Neuronal stem cell (in vitro differentiated cells): ENCODE measurements around the gene SOX9.

ENCODE experiments used
- DNase-seq: peaks from one replicate; pipeline ENCODE4 v3.0.0-alpha.2; 2013; ENCODE audit warnings: low spot score
- H2AFZ ChIP-seq: one replicate; pipeline ENCODE4 v1.6.1; 2013; ENCODE audit warnings: mild to moderate bottlenecking, low read length, inconsistent platforms
- H2AK5ac ChIP-seq: 2 replicates; pipeline ENCODE4 v1.6.1; 2013; ENCODE audit warnings: low read depth, mild to moderate bottlenecking, inconsistent platforms, low read length, moderate library complexity, mixed read lengths
- H2BK120ac ChIP-seq: 2 replicates; pipeline ENCODE4 v1.6.1; 2013; ENCODE audit warnings: low read depth, mild to moderate bottlenecking, inconsistent platforms, low read length, moderate library complexity, mixed read lengths
- H2BK12ac ChIP-seq: one replicate; pipeline ENCODE4 v1.6.1; 2013; ENCODE audit warnings: low read length, inconsistent platforms
- H2BK15ac ChIP-seq: 2 replicates; pipeline ENCODE4 v1.6.1; 2013; ENCODE audit warnings: mild to moderate bottlenecking, low read length, inconsistent platforms, mixed read lengths
- H2BK5ac ChIP-seq: one replicate; pipeline ENCODE4 v1.6.1; 2013; ENCODE audit warnings: inconsistent platforms, mild to moderate bottlenecking, low read length, moderate library complexity
- H3K14ac ChIP-seq: one replicate; pipeline ENCODE4 v1.6.1; 2013; ENCODE audit warnings: low read length, inconsistent platforms
- H3K18ac ChIP-seq: 2 replicates; pipeline ENCODE4 v1.6.1; 2013; ENCODE audit warnings: low read length, inconsistent platforms
- H3K23ac ChIP-seq: 2 replicates; pipeline ENCODE4 v1.6.1; 2013; ENCODE audit warnings: low read depth, mild to moderate bottlenecking, mixed read lengths, low read length, inconsistent platforms; ENCODE audit not compliant: poor library complexity
- H3K27ac ChIP-seq: replicated peaks from 3 replicates; pipeline ENCODE4 v1.5.1; 2013; ENCODE audit warnings: low read length, inconsistent platforms
- H3K27me3 ChIP-seq, 3 experiments: 2 replicates each; pipeline ENCODE4 v1.6.1; 2013; ENCODE audit warnings: low read length in 3 of 3, mild to moderate bottlenecking in 2 of 3, inconsistent platforms in 1 of 3, low read depth in 1 of 3, mixed read lengths in 1 of 3, moderate library complexity in 1 of 3; ENCODE audit not compliant: control insufficient read depth in 3 of 3, insufficient read depth in 3 of 3
- H3K36me3 ChIP-seq, 2 donors: replicated peaks in 1 of 2; 2 replicates each; pipeline ENCODE4 v1.6.1; 2013; ENCODE audit warnings: low read length in 2 of 2; ENCODE audit not compliant: control insufficient read depth in 2 of 2, insufficient read depth in 2 of 2
- H3K4ac ChIP-seq: 2 replicates; pipeline ENCODE4 v1.6.1; 2013; ENCODE audit warnings: inconsistent platforms, mild to moderate bottlenecking, low read length, moderate library complexity
- H3K4me1 ChIP-seq, 2 donors: 1 replicate in 1 of 2; 2 replicates in 1 of 2; pipeline ENCODE4 v1.6.1; 2013; ENCODE audit warnings: low read length in 2 of 2, low read depth in 1 of 2; ENCODE audit not compliant: control insufficient read depth in 2 of 2, insufficient read depth in 1 of 2
- H3K4me2 ChIP-seq: one replicate; pipeline ENCODE4 v1.6.1; 2013; ENCODE audit warnings: mild to moderate bottlenecking, low read length, inconsistent platforms; ENCODE audit not compliant: insufficient read depth, poor library complexity, severe bottlenecking
- H3K4me3 ChIP-seq, 2 donors: 2 replicates each; pipeline ENCODE4 v1.5.1; 2013; ENCODE audit warnings: low read length in 2 of 2, mild to moderate bottlenecking in 2 of 2, inconsistent platforms in 1 of 2, moderate library complexity in 1 of 2
- H3K79me1 ChIP-seq: one replicate; pipeline ENCODE4 v1.6.1; 2013; ENCODE audit warnings: low read depth, mild to moderate bottlenecking, inconsistent platforms, low read length, moderate library complexity
- H3K9ac ChIP-seq: one replicate; pipeline ENCODE4 v1.6.1; 2013; ENCODE audit warnings: mild to moderate bottlenecking, low read depth, low read length, inconsistent platforms; ENCODE audit not compliant: poor library complexity
- H3K9me3 ChIP-seq, 2 donors: replicated peaks in 1 of 2; 2 replicates each; pipeline versions ENCODE3 to v1.6.1; 2013; ENCODE audit warnings: low read length in 2 of 2, mild to moderate bottlenecking in 2 of 2, inconsistent platforms in 1 of 2, low read depth in 1 of 2, mixed read lengths in 1 of 2, moderate library complexity in 1 of 2; ENCODE audit not compliant: control insufficient read depth in 2 of 2, insufficient read depth in 1 of 2
- H4K8ac ChIP-seq: one replicate; pipeline ENCODE4 v1.6.1; 2013; ENCODE audit warnings: low read depth, mild to moderate bottlenecking, inconsistent platforms, low read length, moderate library complexity
- H4K91ac ChIP-seq: one replicate; pipeline ENCODE4 v1.6.1; 2013; ENCODE audit warnings: low read length, low read depth, mild to moderate bottlenecking, inconsistent platforms; ENCODE audit not compliant: poor library complexity
- WGBS, 2 donors: extraction: QIAGEN DNeasy Blood & Tissue Kit; methylation state at CpG; one replicate each; pipeline ENCODE4 v1.1.7; 2013; ENCODE audit warnings: missing lambda C conversion rate in 2 of 2, mixed read lengths in 1 of 2; ENCODE audit not compliant: insufficient read length in 2 of 2, insufficient replicate concordance in 1 of 2; ENCODE audit errors: extremely low coverage in 2 of 2; 5-methylcytosine and 5-hydroxymethylcytosine counted together

The SOX9 gene

DNA sequence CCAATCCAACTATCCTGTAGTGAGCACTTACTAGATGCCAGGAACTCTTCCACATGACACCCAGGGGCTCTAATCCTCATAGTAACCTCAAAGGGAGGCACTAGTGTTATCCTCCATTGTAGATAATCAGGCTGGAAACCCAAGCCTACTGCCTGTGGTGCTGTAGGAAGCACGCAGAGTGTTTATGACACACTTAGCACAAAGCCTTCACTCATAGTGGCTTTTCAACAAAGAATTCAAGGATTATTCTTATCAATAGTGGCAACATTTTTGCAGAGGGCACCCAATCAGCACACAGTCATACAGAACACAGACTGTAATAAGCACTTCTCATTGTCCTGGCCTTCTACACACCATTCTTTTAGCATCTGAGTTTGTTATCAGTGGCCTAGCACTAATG, 18.5 kb upstream of the SOX9 start:
- Histone ChIP-seq H3K9me3 (no peaks in the 10 kb centered on the region), H3K18ac (no peak overlapping the region), H4K91ac (no peak overlapping the region), H3K23ac (no peak overlapping the region), H3K14ac (no peak overlapping the region), H2AFZ (no peak overlapping the region), H3K4me2 (no peak overlapping the region), H2BK15ac (no peak overlapping the region), H3K4me3 (no peak overlapping the region), H2BK5ac (no peak overlapping the region), H3K4ac (no peak overlapping the region), H3K79me1 (no peaks in the 10 kb centered on the region), H3K27ac (no peak overlapping the region), H2AK5ac (no peak overlapping the region), H3K27me3 (peaks cover 0 to 6% (median 0%) of the 10 kb centered on the region in 3 experiments), H3K9ac (no peak overlapping the region), H3K4me1 (peaks cover under 1 to 14% of the 10 kb centered on the region in 2 donors), H2BK12ac (no peak overlapping the region), H2BK120ac (no peak overlapping the region), H4K8ac (no peak overlapping the region), H3K36me3 (no peaks in the 10 kb centered on the region)
- DNase-seq = no peak
- WGBS, 2 donors = no CpG with 5 or more reads among the region's 1 CpG

DNA sequence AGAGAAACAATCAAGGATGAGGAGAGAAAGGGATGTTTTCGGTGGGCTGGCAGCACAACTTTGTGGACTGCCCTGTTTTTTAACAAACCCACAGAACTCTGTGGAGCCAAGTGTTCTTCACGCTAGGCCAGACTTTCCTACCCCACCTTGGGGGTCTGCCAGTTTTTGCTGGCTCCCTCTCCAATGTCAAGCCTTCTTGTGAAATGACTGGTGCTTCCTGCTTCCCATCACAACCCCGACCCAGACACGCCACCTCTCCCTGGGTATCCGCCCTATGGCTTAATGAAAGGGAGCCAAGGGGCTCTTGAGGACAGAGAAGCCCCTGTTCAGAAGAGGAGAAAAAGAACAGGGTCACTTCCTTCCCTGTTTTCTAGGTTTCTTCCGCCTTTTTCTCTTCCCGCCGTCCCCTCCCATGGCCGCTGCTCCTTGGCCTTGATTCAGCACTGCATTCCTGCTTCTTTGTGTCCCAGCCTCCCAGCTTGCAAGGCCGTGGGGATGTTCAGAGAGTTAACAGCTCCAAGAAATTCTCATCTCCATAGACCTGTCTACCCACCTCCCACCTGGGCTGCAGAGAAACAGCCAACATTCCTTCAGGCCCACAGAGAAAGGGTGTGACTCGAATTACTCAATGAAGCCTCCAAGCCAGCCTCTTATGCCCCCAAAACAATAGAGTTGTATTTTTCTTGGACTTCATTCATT, 16.5 kb upstream of the SOX9 start:
- Histone ChIP-seq H3K79me1 (no peaks in the 10 kb centered on the region), H2BK12ac (no peak overlapping the region), H3K4me3 (no peak overlapping the region), H3K4me2 (no peak overlapping the region), H2BK15ac (no peak overlapping the region), H2BK120ac (no peak overlapping the region), H3K14ac (no peak overlapping the region), H3K36me3 (no peaks in the 10 kb centered on the region), H3K4ac (no peak overlapping the region), H3K4me1 (peaks cover 11 to 25% of the 10 kb centered on the region in 2 donors), H4K8ac (no peak overlapping the region), H4K91ac (no peak overlapping the region), H3K27me3 (peaks cover 0 to 6% (median 0%) of the 10 kb centered on the region in 3 experiments), H2BK5ac (no peak overlapping the region), H3K9me3 (no peaks in the 10 kb centered on the region), H3K27ac (no peak overlapping the region), H3K23ac (no peak overlapping the region), H2AFZ (no peak overlapping the region), H3K9ac (no peak overlapping the region), H2AK5ac (no peak overlapping the region), H3K18ac (no peak overlapping the region)
- WGBS, 2 donors = no CpG with 5 or more reads among the region's 11 CpGs
- no peak for DNase-seq

DNA sequence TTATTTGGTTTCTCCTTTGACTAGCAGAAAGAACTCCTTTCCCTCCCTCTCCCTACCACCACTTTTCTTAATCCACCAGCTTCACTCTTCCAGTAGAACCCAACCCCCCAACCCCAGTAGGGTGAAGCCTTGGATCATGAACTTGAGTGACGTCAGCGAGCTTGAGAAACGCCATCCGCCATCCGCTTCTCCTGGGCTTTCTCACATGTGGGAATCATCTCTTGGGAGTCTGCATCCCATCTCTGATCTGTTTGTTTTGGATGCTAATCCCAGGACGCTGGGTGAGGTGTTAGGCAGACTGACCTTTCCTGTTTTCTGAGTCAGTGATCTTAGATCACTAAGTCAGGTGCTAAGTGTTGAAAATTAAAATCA, 16.0 kb upstream of the SOX9 start:
- Histone ChIP-seq H2BK15ac (no peak overlapping the region), H4K91ac (no peak overlapping the region), H2BK12ac (no peak overlapping the region), H3K14ac (no peak overlapping the region), H2AK5ac (no peak overlapping the region), H2BK120ac (no peak overlapping the region), H3K79me1 (no peaks in the 10 kb centered on the region), H3K9ac (no peak overlapping the region), H3K27ac (no peak overlapping the region), H3K4me1 (peaks cover 11 to 25% of the 10 kb centered on the region in 2 donors), H2AFZ (no peak overlapping the region), H3K23ac (no peak overlapping the region), H3K27me3 (peaks cover 0 to 6% (median 0%) of the 10 kb centered on the region in 3 experiments), H3K36me3 (no peaks in the 10 kb centered on the region), H4K8ac (no peak overlapping the region), H3K9me3 (no peaks in the 10 kb centered on the region), H3K4me3 (no peak overlapping the region), H3K4me2 (no peak overlapping the region), H3K4ac (no peak overlapping the region), H3K18ac (no peak overlapping the region), H2BK5ac (no peak overlapping the region)
- no peak for DNase-seq
- WGBS, 2 donors = no CpG with 5 or more reads among the region's 6 CpGs

DNA sequence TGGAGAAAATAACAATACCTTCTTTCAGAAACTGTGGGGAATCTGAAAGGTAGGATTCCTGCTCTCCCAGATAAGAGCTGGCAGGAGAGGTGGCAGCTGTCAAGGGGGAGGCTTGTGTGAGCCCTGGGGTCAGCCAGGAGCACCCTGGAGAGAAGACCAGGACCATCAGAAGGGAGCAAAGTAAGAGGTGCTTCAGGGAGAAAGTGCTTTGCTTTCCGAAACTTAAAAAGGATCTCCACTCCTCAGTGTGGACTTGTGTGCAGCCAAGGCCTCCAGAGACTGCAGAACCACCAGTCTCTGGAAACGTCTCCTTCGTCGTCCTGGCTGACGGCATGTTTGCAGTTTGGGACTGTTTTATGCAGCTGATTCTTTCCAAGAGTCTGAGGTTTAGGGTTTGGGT, 13.7 kb upstream of the SOX9 start:
- Histone ChIP-seq H3K14ac (no peak overlapping the region), H3K9me3 (no peaks in the 10 kb centered on the region), H2BK5ac (no peak overlapping the region), H3K27ac (peak overlapping the region; percentile 17), H3K79me1 (no peaks in the 10 kb centered on the region), H3K4ac (no peak overlapping the region), H2BK120ac (no peak overlapping the region), H4K8ac (no peak overlapping the region), H3K18ac (peak overlapping the region; percentile 54), H3K9ac (no peak overlapping the region), H3K4me3 (no peak overlapping the region), H2BK15ac (no peak overlapping the region), H4K91ac (no peak overlapping the region), H2AK5ac (no peak overlapping the region), H2BK12ac (no peak overlapping the region), H2AFZ (peak overlapping the region; percentile 68), H3K23ac (no peak overlapping the region), H3K4me1 (peaks cover 11 to 40% of the 10 kb centered on the region in 2 donors), H3K4me2 (no peak overlapping the region), H3K27me3 (peaks cover 0 to 12% (median 0%) of the 10 kb centered on the region in 3 experiments), H3K36me3 (no peaks in the 10 kb centered on the region)
- no CpG with 5 or more reads among the region's 5 CpGs for WGBS, 2 donors
- DNase-seq = no peak
